Mesendoderm (in vitro differentiated cells): Measurements from ENCODE around the gene PIGO.
A peak's percentile ranks its signal among the peaks of the same experiment; 100 is the strongest.

Source experiments
- DNase-seq: peaks from one replicate; pipeline ENCODE4 v3.0.0; 2013
- H2AK5ac ChIP-seq: 2 replicates; pipeline ENCODE4 v1.6.1; 2013; ENCODE audit warnings: low read length, inconsistent platforms
- H2BK120ac ChIP-seq: 2 replicates; pipeline ENCODE4 v1.6.1; 2013; ENCODE audit warnings: low read depth, mild to moderate bottlenecking, low read length, moderate library complexity, mixed read lengths
- H2BK15ac ChIP-seq: replicated peaks from 2 replicates; pipeline ENCODE4 v1.6.1; 2013; ENCODE audit warnings: low read depth, mild to moderate bottlenecking, moderate library complexity
- H2BK5ac ChIP-seq: 2 replicates; pipeline ENCODE4 v1.6.1; 2013; ENCODE audit warnings: low read length, inconsistent platforms
- H3K18ac ChIP-seq: 2 replicates; pipeline ENCODE4 v1.6.1; 2013; ENCODE audit warnings: mild to moderate bottlenecking, low read length, mixed read lengths
- H3K23ac ChIP-seq: one replicate; pipeline ENCODE4 v1.6.1; 2013; ENCODE audit warnings: low read length
- H3K27ac ChIP-seq: 2 replicates; pipeline ENCODE4 v1.5.1; 2013; ENCODE audit warnings: low read depth, mild to moderate bottlenecking, inconsistent platforms, low read length, moderate library complexity
- H3K27me3 ChIP-seq: 2 replicates; pipeline ENCODE4 v1.6.1; 2013; ENCODE audit warnings: low read length, control low read depth, mild to moderate bottlenecking, inconsistent platforms; ENCODE audit not compliant: insufficient read depth, poor library complexity
- H3K36me3 ChIP-seq: 2 replicates; pipeline ENCODE4 v1.6.1; 2013; ENCODE audit warnings: low read length, inconsistent platforms; ENCODE audit not compliant: control insufficient read depth, insufficient read depth
- H3K4ac ChIP-seq: one replicate; pipeline ENCODE4 v1.6.1; 2013; ENCODE audit warnings: low read depth, mild to moderate bottlenecking, low read length, moderate library complexity
- H3K4me1 ChIP-seq: 2 replicates; pipeline ENCODE4 v1.6.1; 2013; ENCODE audit warnings: low read depth, low read length, inconsistent platforms; ENCODE audit not compliant: control insufficient read depth
- H3K4me2 ChIP-seq: 2 replicates; pipeline ENCODE4 v1.6.1; 2013; ENCODE audit warnings: low read length
- H3K4me3 ChIP-seq: 2 replicates; pipeline ENCODE4 v1.5.1; 2013; ENCODE audit warnings: mild to moderate bottlenecking, low read length
- H3K56ac ChIP-seq: one replicate; pipeline ENCODE4 v1.6.1; 2013; ENCODE audit warnings: low read length
- H3K79me1 ChIP-seq: 2 replicates; pipeline ENCODE4 v1.6.1; 2013; ENCODE audit warnings: low read length, inconsistent platforms
- H3K79me2 ChIP-seq: 2 replicates; pipeline ENCODE4 v1.6.1; 2013; ENCODE audit warnings: mild to moderate bottlenecking, low read length; ENCODE audit not compliant: control insufficient read depth, insufficient read depth
- H3K9ac ChIP-seq: 2 replicates; pipeline ENCODE4 v1.6.1; 2013; ENCODE audit warnings: low read length, inconsistent platforms
- H4K5ac ChIP-seq: one replicate; pipeline ENCODE4 v1.6.1; 2013; ENCODE audit warnings: low read length
- H4K8ac ChIP-seq: one replicate; pipeline ENCODE4 v1.6.1; 2013; ENCODE audit warnings: low read depth, mild to moderate bottlenecking, control low read depth, low read length, moderate library complexity
- WGBS: extraction: QIAGEN DNeasy Blood & Tissue Kit; methylation state at CpG from one replicate; pipeline ENCODE4 v1.1.7; 2013; ENCODE audit warnings: low lambda C conversion rate, missing lambda C conversion rate; ENCODE audit not compliant: insufficient coverage; ENCODE audit errors: extremely low coverage; 5-methylcytosine and 5-hydroxymethylcytosine counted together

The PIGO gene

GRCh38 chr9:35091536-35091935, 4.9 kb downstream of the PIGO start:
- Histone ChIP-seq H3K18ac (no peak overlapping the region), H2AK5ac (no peak overlapping the region), H3K23ac (no peak overlapping the region), H3K27me3 (no peaks in the 10 kb centered on the region), H3K4me3 (no peak overlapping the region), H2BK15ac (no peak overlapping the region), H3K36me3 (peaks cover 6% of the 10 kb centered on the region), H3K4me2 (no peak overlapping the region), H4K8ac (no peak overlapping the region), H3K4me1 (peaks cover 2% of the 10 kb centered on the region), H3K56ac (no peak overlapping the region), H3K27ac (no peak overlapping the region), H4K5ac (no peak overlapping the region), H3K79me2 (no peaks in the 10 kb centered on the region), H3K4ac (no peak overlapping the region), H3K79me1 (peaks cover 5% of the 10 kb centered on the region), H2BK5ac (no peak overlapping the region), H2BK120ac (no peak overlapping the region), H3K9ac (no peak overlapping the region)
- no CpG with 5 or more reads among the region's 17 CpGs for WGBS
- no peak for DNase-seq

DNA sequence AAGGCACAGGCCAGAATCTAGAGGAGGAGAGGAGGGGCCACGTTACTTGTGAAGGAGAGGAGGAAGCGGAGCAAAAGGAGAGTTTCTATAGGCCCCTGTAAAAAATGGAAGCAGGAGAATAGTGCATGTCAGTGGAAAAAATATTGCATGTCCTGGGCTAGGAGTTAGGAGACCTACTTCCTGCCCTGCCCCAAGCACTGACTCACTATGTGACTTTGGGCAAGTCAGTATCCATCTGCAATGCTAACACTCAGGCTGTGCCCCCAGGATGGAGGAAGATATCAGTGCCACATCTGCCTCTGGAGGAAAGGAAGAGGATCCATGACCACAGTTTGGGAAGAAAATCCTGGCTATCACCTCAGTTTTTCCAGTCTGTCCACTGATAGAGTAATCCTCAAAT, 7.0 kb downstream of the PIGO start:
- H3K36me3 ChIP-seq: peaks cover 6% of the 10 kb centered on the region
- no peak overlapping the region for H3K27ac ChIP-seq
- H3K27me3 ChIP-seq: no peaks in the 10 kb centered on the region
- H2BK5ac ChIP-seq: no peak overlapping the region
- no peaks in the 10 kb centered on the region for H3K79me2 ChIP-seq
- H3K9ac ChIP-seq: no peak overlapping the region
- H3K4me2 ChIP-seq: no peak overlapping the region
- H3K4me3 ChIP-seq: no peak overlapping the region
- no peak overlapping the region for H3K18ac ChIP-seq
- no peak overlapping the region for H4K8ac ChIP-seq
- no CpG with 5 or more reads among the region's 2 CpGs for WGBS
- H3K79me1 ChIP-seq: no peaks in the 10 kb centered on the region
- no peak overlapping the region for H2BK120ac ChIP-seq
- H3K23ac ChIP-seq: no peak overlapping the region
- no peaks in the 10 kb centered on the region for H3K4me1 ChIP-seq
- no peak overlapping the region for H2BK15ac ChIP-seq
- H4K5ac ChIP-seq: no peak overlapping the region
- DNase-seq: no peak
- no peak overlapping the region for H3K4ac ChIP-seq
- H2AK5ac ChIP-seq: no peak overlapping the region
- H3K56ac ChIP-seq: no peak overlapping the region

DNA sequence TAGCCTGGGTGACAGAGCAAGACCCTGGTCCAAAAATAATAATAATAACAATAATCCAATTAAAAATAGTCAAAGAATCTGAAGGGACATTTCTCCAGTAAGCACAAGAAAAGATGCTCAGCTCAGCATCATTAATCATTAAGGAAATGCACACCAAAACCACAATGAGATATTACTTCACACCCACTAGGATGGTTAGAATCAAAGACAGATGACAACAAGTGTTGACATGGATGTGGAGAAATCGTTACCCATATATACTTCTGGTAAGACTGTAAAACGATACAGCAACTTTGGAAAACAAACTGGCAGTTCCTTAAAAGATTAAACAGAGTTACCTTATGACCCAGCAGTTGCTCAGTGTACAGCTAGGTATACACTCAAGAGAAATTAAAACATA, 11.3 kb downstream of the PIGO start:
- peaks cover 5% of the 10 kb centered on the region for H3K36me3 ChIP-seq
- no peak overlapping the region for H3K9ac ChIP-seq
- H3K4me1 ChIP-seq: no peaks in the 10 kb centered on the region
- H2BK15ac ChIP-seq: no peak overlapping the region
- no peak for DNase-seq
- no peak overlapping the region for H3K23ac ChIP-seq
- no peaks in the 10 kb centered on the region for H3K27me3 ChIP-seq
- H3K56ac ChIP-seq: no peak overlapping the region
- H3K4me3 ChIP-seq: no peak overlapping the region
- no peak overlapping the region for H2BK5ac ChIP-seq
- no peak overlapping the region for H4K8ac ChIP-seq
- no CpG with 5 or more reads among the region's 2 CpGs for WGBS
- no peak overlapping the region for H2AK5ac ChIP-seq
- no peak overlapping the region for H3K27ac ChIP-seq
- H3K79me2 ChIP-seq: no peaks in the 10 kb centered on the region
- H4K5ac ChIP-seq: no peak overlapping the region
- no peaks in the 10 kb centered on the region for H3K79me1 ChIP-seq
- no peak overlapping the region for H3K4ac ChIP-seq
- no peak overlapping the region for H2BK120ac ChIP-seq
- no peak overlapping the region for H3K4me2 ChIP-seq
- H3K18ac ChIP-seq: no peak overlapping the region

DNA sequence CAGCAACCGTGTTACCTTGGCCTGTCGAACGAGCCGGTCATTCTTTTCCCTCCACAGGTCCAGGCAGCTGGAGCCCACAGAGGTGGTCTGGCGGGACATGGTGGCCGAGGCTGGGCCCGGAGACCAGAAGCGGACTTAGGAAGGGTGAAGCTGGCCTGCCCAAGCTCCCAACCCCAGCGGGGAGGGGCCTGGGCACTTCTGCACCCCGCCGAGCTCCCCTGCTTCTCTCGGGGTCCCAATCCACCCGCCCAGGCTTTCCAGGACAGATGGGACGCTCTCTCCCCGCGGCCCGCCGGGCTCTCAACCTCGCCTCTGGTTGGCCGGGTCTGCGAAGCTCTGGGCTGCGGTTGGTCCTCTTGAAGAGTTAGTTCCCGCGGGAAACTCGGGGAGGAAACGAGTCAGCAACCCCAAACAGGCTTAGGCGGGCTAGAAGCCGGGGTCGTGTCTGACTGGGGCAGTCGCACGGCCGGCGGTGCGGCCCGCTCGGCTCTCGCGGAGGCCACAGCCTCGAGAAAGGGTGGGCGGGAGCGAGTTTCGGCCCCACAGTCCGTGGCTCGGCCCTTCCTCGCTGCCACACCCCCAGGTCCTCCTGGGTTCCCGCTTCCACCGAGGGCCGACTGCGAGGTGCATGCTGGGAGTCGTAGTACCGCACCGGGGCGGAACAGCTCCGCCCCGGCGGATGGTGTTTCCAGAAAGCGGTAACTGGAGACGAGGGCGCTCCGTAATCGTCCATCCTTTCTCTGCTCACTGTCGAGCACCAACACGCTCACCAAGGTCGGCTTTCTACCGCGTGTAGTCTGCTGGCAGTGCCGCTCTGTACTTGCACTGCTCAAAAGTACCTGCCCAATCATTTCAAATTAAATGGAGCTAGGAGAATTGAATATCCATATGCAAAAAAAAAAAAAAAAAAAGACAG, 16.7 kb downstream of the PIGO start, which contains the start of gene FANCG:
Gene FANCG (minus strand): TSS at position 517 of the 916 bp plus-strand sequence. CDS start 418 bp downstream, at position 99.
- no CpG with 5 or more reads among the region's 67 CpGs for WGBS
- peak within 1 kb of the TSS; percentile 80 for H3K27ac ChIP-seq
- H2BK120ac ChIP-seq: no peak within 1 kb of the TSS
- H4K8ac ChIP-seq: no peak within 1 kb of the TSS
- no peak within 1 kb of the TSS for H3K23ac ChIP-seq
- peaks cover 9% of the 10 kb centered on the region for H3K36me3 ChIP-seq
- peaks cover 25% of the 10 kb centered on the region for H3K79me2 ChIP-seq
- H2BK5ac ChIP-seq: peak within 1 kb of the TSS; percentile 93
- no peak within 1 kb of the TSS for H2BK15ac ChIP-seq
- peak within 1 kb of the TSS; percentile 98 for H3K56ac ChIP-seq
- peak; percentile 97 for DNase-seq
- no peak within 1 kb of the TSS for H4K5ac ChIP-seq
- no peak within 1 kb of the TSS for H2AK5ac ChIP-seq
- peaks cover 17% of the 10 kb centered on the region for H3K79me1 ChIP-seq
- peaks cover 5% of the 10 kb centered on the region for H3K4me1 ChIP-seq
- H3K4ac ChIP-seq: peak within 1 kb of the TSS; percentile 5
- H3K4me3 ChIP-seq: peak within 1 kb of the TSS; percentile 62
- no peaks in the 10 kb centered on the region for H3K27me3 ChIP-seq
- H3K18ac ChIP-seq: peak within 1 kb of the TSS; percentile 43
- peak within 1 kb of the TSS; percentile 80 for H3K4me2 ChIP-seq
- H3K9ac ChIP-seq: peak within 1 kb of the TSS; percentile 89

DNA sequence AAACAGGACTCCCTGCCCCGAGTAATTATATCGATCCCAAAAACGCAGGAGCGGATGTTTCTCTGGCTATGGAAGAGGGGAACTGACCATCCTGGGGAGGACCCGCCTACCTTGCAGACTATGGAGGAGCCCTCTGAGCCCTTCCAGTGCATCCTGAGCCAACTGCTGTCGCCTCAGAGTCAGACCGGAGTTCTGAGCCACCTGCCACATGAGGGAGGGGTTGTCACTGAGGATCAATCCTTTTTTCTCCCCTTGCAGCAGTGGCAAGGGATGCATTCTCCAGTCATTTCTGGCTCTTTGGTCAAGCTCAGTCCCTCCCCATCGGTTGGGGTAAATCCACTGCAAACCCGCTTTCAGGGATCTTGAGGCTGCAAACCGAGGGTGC, 17.4 kb downstream of the PIGO start:
- Histone ChIP-seq H3K4me2 (peak overlapping the region; percentile 77), H3K36me3 (peaks cover 10% of the 10 kb centered on the region), H2AK5ac (no peak overlapping the region), H3K4ac (peak overlapping the region; percentile 5), H3K56ac (peak overlapping the region; percentile 98), H2BK15ac (no peak overlapping the region), H3K23ac (no peak overlapping the region), H3K18ac (no peak overlapping the region), H3K9ac (peak overlapping the region; percentile 89), H3K27me3 (no peaks in the 10 kb centered on the region), H3K79me1 (peaks cover 17% of the 10 kb centered on the region), H4K8ac (no peak overlapping the region), H3K4me3 (peak overlapping the region; percentile 62), H3K27ac (peak overlapping the region; percentile 80), H3K4me1 (peaks cover 5% of the 10 kb centered on the region), H4K5ac (no peak overlapping the region), H2BK5ac (no peak overlapping the region), H3K79me2 (peaks cover 25% of the 10 kb centered on the region), H2BK120ac (no peak overlapping the region)
- no CpG with 5 or more reads among the region's 10 CpGs for WGBS
- DNase-seq: peak; percentile 37
